ENCODE results near the gene BCL2L13. TPM values are rescaled to one million over a fixed set of nuclear protein-coding genes. Genes with fewer than 3 reads are reported as not detected.

The BCL2L13 gene
- polyA plus RNA-seq, 1 donor from 2014 or later, result 41.8 TPM

- peaks cover 0 to 3% (median 0%) of the 10 kb centered on the region in 3 donors for H3K4me1 Mint-ChIP-seq
- H3K27me3 Mint-ChIP-seq, result no peaks in the 10 kb centered on the region
- no peaks in the 10 kb centered on the region for H3K9me3 Mint-ChIP-seq
- H3K27ac Mint-ChIP-seq, result no peak overlapping the region
- H3K36me3 Mint-ChIP-seq, result peaks cover 4% of the 10 kb centered on the region
- no peak overlapping the region for H3K4me3 Mint-ChIP-seq
These were observed 79.2 kb downstream of the BCL2L13 start for GRCh38 chr22:17717708-17718107.

DNA sequence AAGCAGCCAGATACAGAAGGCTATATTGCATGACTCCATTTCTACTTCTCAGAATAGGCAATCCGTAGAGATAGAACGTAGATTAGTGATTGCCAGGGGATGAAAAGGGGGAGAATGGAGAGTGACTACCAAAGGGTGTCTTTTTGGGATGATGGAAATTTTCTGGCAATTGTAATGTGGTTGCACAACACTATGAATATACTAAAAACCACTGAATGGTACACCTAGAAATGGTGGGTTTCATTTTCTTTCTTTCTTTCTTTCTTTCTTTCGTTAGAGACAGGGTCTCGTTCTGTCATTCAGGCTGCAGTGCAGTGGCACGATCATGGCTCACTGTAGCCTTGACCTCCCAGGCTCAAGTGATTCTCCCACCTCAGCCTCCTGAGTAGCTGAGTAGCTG lies 81.4 kb downstream of the BCL2L13 start:
- H3K4me1 Mint-ChIP-seq, result peaks cover 0 to 1% (median 0%) of the 10 kb centered on the region in 3 donors
- no peak overlapping the region for H3K4me3 Mint-ChIP-seq
- H3K27me3 Mint-ChIP-seq, result no peaks in the 10 kb centered on the region
- H3K27ac Mint-ChIP-seq, result no peak overlapping the region
- no peaks in the 10 kb centered on the region for H3K9me3 Mint-ChIP-seq
- H3K36me3 Mint-ChIP-seq, result peaks cover 4% of the 10 kb centered on the region

DNA sequence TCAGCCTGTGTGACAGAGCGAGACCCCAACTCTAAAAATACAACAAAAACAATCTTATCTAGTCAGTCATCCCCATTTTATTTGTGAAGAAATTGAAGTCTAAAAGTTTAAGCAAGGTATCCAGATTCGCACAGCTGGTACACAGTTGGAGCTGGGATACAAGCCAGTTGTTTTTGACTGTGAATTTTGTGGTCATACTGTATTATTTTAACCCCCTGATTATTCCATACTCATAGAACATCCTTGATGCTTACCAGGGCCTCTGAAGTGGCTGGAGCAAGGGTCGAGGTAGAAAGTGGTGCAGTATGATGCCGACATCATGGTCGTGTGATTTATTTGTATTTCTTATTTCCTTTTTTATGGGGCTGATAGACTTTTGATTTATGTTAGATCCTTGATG lies 85.7 kb downstream of the BCL2L13 start:
- Mint-ChIP-seq H3K27me3 (no peaks in the 10 kb centered on the region), H3K4me1 (peaks cover 0 to 3% (median 0%) of the 10 kb centered on the region in 3 donors), H3K4me3 (no peak overlapping the region), H3K27ac (no peak overlapping the region), H3K36me3 (peaks cover 8% of the 10 kb centered on the region), H3K9me3 (no peaks in the 10 kb centered on the region)

DNA sequence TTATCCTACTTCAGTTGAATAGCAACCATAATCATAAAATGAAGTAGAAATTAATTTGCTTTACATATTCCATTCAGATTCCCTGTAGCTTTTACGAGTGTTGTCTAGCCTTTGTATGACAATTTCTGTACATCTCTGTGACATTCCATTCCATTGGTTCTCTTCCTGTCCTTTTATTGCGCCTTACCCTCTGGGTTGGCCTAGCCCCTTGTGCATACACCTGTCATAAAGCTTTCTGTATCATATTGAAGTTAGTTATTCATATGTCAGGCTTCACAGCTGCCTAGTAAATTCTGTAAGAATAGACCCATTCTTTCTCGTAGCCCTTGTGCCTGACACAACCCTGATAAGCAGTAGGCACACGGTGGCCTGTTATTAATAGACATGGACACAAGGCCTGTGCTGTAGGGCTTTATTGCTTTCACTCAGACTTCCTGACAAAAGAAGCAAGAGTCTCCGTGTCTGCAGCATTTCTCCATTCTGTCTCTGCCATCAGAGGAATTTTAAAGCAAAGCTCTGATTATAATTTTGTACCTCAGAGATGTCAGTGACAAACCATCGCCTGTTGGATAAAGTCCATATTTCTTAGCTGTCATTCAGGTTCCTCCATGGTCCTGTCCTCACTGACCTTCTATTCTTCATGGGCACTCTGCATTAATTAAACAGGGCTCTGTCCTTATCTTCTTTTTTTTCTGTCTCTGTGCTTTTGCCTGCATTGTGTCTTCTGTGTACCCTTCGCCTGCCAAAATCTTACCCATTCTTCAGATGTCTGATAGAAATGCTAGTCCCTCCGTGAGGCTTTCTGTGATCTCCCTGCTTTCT lies 86.3 kb downstream of the BCL2L13 start:
- Mint-ChIP-seq H3K36me3 (peaks cover 6% of the 10 kb centered on the region), H3K4me1 (peaks cover 0 to 3% (median 0%) of the 10 kb centered on the region in 3 donors), H3K27ac (no peak overlapping the region), H3K4me3 (no peak overlapping the region), H3K9me3 (no peaks in the 10 kb centered on the region), H3K27me3 (no peaks in the 10 kb centered on the region)

DNA sequence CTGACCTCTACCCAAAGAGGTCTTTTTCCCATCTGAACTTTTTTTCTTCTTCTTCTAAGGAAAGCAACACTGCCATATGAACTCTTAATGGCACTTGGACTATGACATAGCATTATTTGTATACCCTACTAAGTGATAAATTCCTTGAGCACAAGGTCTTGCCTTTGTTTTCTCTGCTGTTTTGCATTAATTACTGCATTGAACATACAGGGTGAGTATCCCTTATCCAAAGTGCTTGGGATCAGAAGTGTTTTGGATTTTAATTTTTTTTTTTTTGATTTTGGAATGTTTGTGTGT lies 86.9 kb downstream of the BCL2L13 start:
- Mint-ChIP-seq H3K27me3 (no peaks in the 10 kb centered on the region), H3K36me3 (peaks cover 6% of the 10 kb centered on the region), H3K27ac (no peak overlapping the region), H3K4me3 (no peak overlapping the region), H3K9me3 (no peaks in the 10 kb centered on the region), H3K4me1 (peaks cover 0 to 3% (median 0%) of the 10 kb centered on the region in 3 donors)

- Mint-ChIP-seq H3K9me3 (no peaks in the 10 kb centered on the region), H3K36me3 (peaks cover 6% of the 10 kb centered on the region), H3K27ac (no peak overlapping the region), H3K4me1 (peaks cover 0 to 3% (median 0%) of the 10 kb centered on the region in 3 donors), H3K27me3 (no peaks in the 10 kb centered on the region), H3K4me3 (peak overlapping the region in 1 of 4 donors; percentile 31)
These were observed 87.7 kb downstream of the BCL2L13 start for GRCh38 chr22:17726006-17726927.

- Mint-ChIP-seq H3K27me3 (no peaks in the 10 kb centered on the region), H3K4me1 (peaks cover 0 to 3% (median 0%) of the 10 kb centered on the region in 3 donors), H3K9me3 (no peaks in the 10 kb centered on the region), H3K4me3 (no peak overlapping the region), H3K36me3 (peaks cover 6% of the 10 kb centered on the region), H3K27ac (no peak overlapping the region)
These were observed 88.7 kb downstream of the BCL2L13 start for GRCh38 chr22:17726928-17727897.

GRCh38 chr22:17728786-17729185 lies 90.2 kb downstream of the BCL2L13 start:
- Mint-ChIP-seq H3K27ac (no peak overlapping the region), H3K36me3 (peaks cover 6% of the 10 kb centered on the region)

GRCh38 chr22:17729561-17729960 lies 91.0 kb downstream of the BCL2L13 start:
- Mint-ChIP-seq H3K27me3 (no peaks in the 10 kb centered on the region), H3K4me1 (peaks cover 0 to 5% (median 0%) of the 10 kb centered on the region in 3 donors), H3K36me3 (peaks cover 6% of the 10 kb centered on the region), H3K9me3 (no peaks in the 10 kb centered on the region), H3K4me3 (no peak overlapping the region), H3K27ac (no peak overlapping the region)

More at GRCh38 chr22:17728786-17729185, 90.2 kb downstream of the BCL2L13 start:
- H3K4me1 Mint-ChIP-seq, result peaks cover 0 to 4% (median 0%) of the 10 kb centered on the region in 3 donors
- H3K4me3 Mint-ChIP-seq, result no peak overlapping the region
- no peaks in the 10 kb centered on the region for H3K27me3 Mint-ChIP-seq
- no peaks in the 10 kb centered on the region for H3K9me3 Mint-ChIP-seq

GRCh38 chr22:17732251-17732854 lies 93.8 kb downstream of the BCL2L13 start:
- no peak overlapping the region for H3K4me3 Mint-ChIP-seq
- H3K36me3 Mint-ChIP-seq, result peaks cover 6% of the 10 kb centered on the region
- peaks cover 0 to 3% (median 0%) of the 10 kb centered on the region in 3 donors for H3K4me1 Mint-ChIP-seq
- no peaks in the 10 kb centered on the region for H3K27me3 Mint-ChIP-seq
- H3K27ac Mint-ChIP-seq, result no peak overlapping the region
- H3K9me3 Mint-ChIP-seq, result no peaks in the 10 kb centered on the region

GRCh38 chr22:17733466-17733865 lies 94.9 kb downstream of the BCL2L13 start:
- peaks cover 4% of the 10 kb centered on the region for H3K36me3 Mint-ChIP-seq
- H3K9me3 Mint-ChIP-seq, result no peaks in the 10 kb centered on the region
- no peak overlapping the region for H3K4me3 Mint-ChIP-seq
- H3K27me3 Mint-ChIP-seq, result no peaks in the 10 kb centered on the region
- H3K4me1 Mint-ChIP-seq, result peaks cover 0 to 3% (median 0%) of the 10 kb centered on the region in 3 donors
- peak overlapping the region in 2 of 3 donors; percentile 39 to 89 for H3K27ac Mint-ChIP-seq

GRCh38 chr22:17734187-17734586 lies 95.6 kb downstream of the BCL2L13 start:
- no peaks in the 10 kb centered on the region for H3K9me3 Mint-ChIP-seq
- peaks cover under 1% of the 10 kb centered on the region for H3K36me3 Mint-ChIP-seq
- peak overlapping the region in 1 of 3 donors; percentile 89 for H3K27ac Mint-ChIP-seq
- no peaks in the 10 kb centered on the region for H3K27me3 Mint-ChIP-seq
- H3K4me3 Mint-ChIP-seq, result no peak overlapping the region
- H3K4me1 Mint-ChIP-seq, result peaks cover 0 to 3% (median 0%) of the 10 kb centered on the region in 3 donors

DNA sequence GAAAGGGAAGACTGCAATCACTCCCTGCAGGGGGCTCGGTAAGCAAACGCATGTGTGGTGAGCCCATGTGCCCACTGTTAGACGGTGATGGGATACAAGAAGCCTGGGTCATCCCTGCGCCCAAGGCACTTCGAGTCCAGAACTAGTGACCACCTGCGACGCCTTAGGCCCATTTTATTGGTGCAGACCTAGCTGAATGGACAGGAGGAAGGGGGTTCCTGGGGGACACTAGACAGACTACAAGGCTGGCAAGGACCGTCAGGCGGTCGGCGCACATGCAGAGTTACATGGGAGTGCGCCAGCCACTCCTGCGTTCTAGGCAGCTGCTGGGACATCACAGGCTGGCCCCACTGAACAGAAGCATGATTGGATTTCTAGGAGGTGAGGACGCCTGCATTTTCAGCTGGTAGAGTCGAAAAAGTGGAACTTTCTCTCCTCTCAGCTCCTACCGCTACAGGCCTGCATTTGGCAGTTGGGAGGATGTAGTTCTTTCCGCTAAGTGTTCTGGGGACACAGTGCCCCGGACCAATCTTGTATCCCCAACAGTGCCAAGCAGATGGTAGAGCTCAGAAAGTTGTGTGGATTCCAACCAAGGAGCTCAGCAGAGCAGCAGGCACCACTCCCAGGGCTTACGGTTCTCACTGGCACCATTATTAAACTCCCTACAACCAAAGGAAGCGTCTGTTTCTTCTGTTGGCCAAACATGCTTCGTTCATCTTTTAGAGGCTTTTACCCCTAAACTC lies 100.0 kb downstream of the BCL2L13 start:
- Mint-ChIP-seq H3K27ac (no peak overlapping the region), H3K36me3 (no peaks in the 10 kb centered on the region), H3K27me3 (no peaks in the 10 kb centered on the region), H3K9me3 (no peaks in the 10 kb centered on the region), H3K4me3 (no peak overlapping the region), H3K4me1 (peaks cover 0 to 8% (median 0%) of the 10 kb centered on the region in 3 donors)

All from IgD-negative memory B cell (primary cell).